ENCODE results near the gene JADE2.
"Not testable (repeated sequence)": the region's sequence is repeated elsewhere in the genome, so short reads cannot be mapped to it uniquely, and the experiment has no call there.

The JADE2 gene

DNA sequence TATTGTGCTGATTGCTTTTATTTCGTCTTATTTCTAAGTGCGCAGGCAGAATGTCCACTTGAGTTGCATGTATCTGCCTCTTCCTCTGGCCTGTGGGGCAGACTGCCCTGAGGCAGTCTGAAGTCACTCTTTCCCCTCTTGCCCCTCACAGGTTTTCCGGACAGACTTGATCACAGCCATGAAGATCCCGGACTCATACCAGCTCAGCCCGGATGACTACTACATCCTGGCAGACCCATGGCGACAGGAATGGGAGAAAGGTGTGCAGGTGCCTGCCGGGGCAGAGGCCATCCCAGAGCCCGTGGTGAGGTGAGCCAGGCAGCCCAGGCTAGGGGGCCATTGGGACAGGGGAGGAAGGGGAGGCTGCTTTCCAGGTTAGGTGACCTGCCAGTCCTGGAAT, 26.4 kb downstream of the JADE2 start:
- no peak for DNase-seq (ENCODE audit: low read depth)

DNA sequence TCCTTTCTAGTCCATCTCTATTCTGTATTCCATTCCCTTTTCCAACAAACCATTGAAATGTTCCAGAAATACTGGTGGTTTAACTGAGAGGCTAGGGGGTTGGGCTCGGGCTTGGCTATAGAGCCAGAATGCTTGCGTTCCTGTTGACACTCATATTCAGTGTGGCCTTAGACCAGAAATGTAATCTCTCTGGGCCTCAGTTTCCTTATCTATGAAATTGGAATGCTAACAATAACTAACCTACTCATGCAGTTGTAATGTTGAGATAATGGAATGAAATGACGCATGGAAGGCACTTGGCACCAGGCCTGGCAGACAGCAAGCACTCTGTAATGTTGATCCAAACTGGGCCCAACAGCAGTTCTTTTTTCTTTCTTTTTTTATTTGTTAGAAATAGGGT, 26.8 kb downstream of the JADE2 start:
- DNase-seq (ENCODE audit: low read depth): no peak

DNA sequence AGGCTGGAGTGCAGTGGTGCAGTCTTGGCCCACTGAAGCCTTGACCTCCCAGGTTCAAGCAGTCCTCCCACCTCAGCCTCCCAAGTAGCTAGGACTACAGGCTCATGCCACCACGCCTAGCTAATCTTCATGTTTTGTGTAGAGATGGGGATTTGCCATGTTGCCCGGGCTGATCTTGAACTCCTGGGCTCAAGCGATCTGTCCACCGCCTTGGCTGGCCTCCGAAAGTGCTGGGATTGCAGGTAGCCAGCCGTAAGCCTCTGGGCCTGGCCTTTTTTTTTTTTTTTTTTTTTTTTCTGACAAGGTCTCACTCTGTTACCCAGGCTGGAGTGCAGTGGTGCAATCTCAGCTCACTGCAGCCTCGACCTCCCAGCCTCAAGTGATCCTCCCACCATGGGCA, 27.2 kb downstream of the JADE2 start:
- DNase-seq (ENCODE audit: low read depth): not testable (repeated sequence)

DNA sequence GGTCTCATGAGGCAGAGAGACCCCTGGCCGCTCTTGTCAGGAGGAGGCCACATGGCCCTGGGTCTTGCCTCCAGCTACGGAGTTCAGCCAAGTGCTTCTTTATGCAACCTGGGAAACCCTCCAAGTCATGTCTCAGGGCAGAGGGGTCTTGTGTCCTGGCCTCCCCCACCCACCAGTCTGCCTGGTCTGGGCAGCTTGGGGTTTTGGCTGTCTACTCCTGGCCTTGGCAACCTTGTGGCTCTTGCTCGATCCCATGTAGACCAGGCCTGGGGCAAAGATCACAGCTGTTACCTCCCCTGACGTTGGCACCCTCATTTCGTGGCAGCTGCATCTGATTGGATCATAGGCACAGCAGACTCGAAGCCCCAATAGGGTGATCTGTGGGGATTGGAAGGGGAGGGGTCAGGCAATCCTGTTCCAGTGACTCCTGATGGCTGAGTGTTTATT, 28.4 kb downstream of the JADE2 start:
- no peak for DNase-seq (ENCODE audit: low read depth)

DNA sequence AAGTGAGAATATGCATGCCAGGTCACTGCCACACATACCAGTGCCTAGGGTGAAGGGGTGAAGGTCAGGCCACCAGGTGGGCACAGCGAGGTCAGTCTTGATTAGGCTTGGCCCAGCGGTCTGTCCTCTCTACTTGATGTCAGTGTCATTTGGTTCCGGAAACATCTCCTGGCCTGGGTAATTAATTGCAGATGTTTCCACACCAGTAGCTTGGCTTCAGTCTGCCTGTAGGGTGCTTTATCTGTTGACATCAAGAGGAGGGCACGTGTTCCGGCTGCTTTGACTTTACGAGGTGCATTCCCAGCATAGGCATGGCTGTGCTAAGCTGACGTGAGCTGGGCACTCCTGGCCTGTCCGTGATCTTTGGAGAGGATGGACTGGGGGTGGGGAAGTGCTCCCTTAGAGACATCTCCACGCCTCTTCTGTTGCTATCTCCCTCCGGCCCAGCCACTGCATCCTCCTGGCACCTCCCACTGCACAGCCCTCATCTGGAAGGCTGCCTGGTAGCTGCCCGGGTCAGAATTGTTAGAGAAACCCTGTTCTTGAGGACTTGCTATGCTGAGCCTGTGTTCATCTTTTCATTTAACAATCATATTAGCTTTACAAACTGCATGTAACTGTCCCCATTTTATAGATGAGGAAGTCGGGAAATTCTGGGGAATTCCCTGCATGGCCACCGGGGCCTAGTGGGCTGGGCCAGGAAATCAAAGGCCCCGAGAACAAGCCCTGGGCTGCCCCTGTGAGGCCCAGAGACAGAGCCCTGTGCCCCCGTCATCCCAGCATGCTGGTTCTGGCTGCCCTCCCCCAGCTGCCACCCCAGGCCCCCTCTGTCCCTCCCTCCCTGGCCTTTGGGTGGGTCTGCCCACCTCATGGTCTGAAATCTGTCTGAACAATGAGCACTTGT, 29.1 kb downstream of the JADE2 start:
- peak; percentile 35 for DNase-seq (ENCODE audit: low read depth)

DNA sequence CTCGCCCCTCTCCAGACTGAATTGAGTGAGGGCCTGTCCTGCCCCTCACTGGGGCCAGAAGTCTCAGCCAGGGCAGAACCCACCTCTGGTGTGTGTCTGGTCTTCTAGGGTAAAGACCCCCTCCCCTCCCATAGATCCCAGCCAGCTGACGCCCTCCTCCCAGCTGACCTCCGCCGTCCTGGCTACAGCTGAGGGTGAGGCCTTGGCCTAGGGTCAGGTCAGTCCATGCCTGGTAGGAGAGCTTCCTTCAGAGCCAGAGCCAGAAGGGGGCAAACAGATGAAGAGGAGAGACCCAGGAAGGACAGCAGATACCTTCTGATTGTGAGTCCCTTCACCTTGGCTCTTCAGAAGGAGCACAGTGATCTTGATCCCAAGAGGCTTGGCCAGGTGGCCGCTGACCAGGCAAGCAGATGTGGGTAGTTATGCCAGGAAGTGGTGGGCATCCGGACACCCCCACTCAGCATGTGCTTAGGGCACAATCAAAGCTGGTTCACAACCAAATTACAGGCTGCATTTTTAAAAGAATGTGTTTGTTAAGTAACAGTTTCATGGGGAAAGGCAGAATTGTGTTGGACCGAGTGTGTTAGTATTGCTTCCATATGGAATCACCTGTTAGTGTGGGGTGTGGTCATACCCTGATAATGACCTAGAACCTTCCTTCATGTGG, 29.9 kb downstream of the JADE2 start:
- DNase-seq (ENCODE audit: low read depth): no peak

DNA sequence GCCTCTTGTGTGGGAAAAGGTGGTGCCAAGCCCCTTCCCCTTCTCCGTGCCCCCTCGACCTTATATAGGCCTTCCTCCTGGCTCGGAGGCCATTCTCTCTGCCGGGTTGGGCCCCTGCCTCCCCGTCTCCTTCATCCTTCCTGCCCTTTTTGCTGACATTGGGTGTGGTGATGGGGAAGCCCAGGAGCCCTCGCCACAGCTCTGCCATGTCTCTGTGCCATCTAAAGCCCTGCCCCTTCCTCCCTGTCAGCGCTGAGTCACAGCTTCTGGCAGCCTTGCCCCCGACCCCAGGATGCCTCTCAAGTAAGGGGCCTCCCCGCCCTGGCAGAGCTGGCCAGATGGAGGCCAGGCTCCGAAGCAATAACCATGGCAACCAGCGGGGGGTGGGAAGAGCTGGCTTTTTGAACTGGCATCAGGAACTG, 30.4 kb downstream of the JADE2 start:
- peak; percentile 77 for DNase-seq (ENCODE audit: low read depth)

DNA sequence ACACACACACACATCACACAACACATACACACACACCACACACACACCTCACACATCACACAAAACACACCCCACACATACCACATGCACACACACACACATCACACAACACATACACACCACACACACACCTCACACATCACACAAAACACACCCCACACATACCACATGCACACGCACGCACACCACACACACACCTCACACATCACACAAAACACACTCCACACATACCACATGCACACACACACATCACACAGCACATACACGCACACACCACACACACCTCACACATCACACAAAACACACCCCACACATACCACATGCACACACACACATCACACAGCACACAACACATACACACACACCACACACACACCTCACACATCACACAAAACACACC, 31.1 kb downstream of the JADE2 start:
- DNase-seq (ENCODE audit: low read depth): not testable (repeated sequence)

DNA sequence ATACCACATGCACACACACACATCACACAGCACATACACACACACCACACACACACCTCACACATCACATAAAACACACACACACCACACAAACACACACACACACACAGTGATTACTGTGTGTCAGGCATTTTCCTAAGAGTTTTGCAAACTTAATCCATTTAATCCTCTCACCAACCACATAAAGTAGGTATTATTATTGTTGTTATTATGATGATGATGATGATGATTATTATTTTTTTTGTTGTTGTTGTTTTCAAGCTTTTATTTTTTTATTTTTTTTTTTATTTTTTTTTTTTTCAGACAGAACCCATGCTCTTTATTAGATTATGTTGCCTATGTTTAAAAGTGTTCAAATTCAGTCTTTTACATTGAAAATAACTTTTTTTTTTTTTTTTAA, 31.5 kb downstream of the JADE2 start:
- DNase-seq (ENCODE audit: low read depth): no peak

DNA sequence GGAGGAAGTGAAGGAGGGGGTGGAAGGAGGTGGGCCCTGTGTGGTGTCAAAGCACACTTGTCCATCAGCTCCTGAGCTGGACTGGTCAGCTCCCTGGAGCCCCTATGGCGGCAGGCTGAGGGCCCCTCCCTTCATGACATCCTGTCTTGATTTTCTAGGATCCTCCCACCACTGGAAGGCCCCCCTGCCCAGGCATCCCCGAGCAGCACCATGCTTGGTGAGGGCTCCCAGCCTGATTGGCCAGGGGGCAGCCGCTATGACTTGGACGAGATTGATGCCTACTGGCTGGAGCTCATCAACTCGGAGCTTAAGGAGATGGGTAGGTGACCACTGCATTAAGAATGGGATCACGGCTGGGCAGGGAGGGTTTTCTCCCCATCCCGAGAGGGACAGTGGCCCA, 34.2 kb downstream of the JADE2 start:
- DNase-seq (ENCODE audit: low read depth): no peak

DNA sequence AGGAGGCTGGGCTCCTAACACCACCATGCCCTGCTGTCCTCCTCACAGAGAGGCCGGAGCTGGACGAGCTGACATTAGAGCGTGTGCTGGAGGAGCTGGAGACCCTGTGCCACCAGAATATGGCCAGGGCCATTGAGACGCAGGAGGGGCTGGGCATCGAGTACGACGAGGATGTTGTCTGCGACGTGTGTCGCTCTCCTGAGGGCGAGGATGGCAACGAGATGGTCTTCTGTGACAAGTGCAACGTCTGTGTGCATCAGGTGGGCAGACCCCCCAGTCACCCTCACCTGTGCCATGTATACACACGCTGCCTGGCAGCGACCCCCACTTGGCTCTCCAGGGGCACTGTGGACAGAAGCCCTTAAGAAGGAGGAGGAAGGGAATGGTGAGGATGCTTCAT, 35.2 kb downstream of the JADE2 start:
- DNase-seq (ENCODE audit: low read depth): no peak

DNA sequence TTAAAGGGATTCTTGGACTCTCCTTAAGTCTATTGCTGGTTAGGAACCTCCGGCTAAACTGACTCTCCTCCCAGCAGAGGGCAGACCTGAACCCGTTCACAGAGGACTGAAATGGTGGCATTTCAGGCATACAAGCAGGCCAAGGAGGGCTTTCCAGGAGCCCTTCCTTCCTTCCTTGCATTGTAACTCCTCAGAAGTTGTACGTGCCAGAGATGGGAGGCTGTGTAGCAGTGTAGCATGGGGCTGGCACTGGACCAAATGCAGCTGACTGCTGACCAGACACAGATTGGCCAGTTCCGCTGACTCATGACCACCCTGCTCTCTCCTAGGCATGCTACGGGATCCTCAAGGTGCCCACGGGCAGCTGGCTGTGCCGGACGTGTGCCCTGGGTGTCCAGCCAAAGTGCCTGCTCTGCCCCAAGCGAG, 36.4 kb downstream of the JADE2 start:
- DNase-seq (ENCODE audit: low read depth): no peak

DNA sequence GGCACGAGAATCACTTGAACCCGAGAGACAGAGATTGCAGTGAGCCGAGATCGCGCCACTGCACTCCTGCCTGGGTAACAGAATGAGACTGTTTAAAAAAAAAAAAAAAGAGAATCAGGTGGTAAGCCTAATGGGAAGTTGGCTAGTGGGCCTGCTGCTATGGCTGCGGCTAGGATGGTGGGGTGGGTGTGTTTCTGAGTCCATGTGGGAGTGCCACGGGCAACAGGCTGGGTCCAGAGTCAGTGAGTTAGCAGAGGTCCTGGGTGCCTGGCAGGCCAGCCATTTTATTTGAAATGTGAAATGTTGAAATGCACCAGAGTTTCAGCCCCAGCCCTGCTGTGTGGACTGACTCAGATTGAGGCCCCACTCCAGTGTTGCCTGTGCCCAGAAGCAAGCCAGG, 37.8 kb downstream of the JADE2 start:
- no peak for DNase-seq (ENCODE audit: low read depth)

DNA sequence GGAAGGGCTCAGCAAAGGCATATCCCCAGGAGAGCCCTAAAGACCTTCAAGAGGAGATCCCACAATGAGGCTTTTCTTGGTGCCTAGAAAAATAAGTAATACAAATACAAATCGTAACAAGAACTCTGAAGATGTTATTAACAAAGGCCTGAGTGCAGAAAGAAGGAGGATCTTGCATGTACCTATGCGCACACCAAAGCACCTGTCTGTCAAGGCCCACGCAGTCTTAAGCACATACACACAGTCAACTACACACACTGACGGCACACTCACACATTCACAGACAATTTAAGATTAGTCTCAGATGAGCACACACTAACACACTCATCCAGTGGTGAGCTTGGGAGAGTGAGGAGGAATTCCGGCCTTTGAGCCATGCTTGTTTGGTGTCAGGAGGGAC, 38.5 kb downstream of the JADE2 start:
- DNase-seq (ENCODE audit: low read depth): no peak

DNA sequence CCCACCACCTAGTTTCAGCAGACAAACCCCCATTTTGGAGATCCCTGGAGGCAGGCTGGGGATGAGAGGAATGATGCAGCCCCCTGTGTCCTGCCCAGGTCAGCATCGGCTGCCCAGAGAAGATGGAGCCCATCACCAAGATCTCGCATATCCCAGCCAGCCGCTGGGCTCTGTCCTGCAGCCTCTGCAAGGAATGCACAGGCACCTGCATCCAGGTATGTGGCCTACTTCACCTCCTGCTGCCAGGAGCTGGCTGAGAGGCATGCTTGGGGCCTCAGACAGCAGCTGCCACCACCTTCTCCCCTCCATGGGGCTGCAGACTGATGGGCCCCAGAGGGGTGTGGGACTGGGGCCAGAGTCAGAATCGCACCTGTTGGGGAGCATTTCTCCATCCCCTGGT, 38.9 kb downstream of the JADE2 start:
- DNase-seq (ENCODE audit: low read depth): no peak

DNA sequence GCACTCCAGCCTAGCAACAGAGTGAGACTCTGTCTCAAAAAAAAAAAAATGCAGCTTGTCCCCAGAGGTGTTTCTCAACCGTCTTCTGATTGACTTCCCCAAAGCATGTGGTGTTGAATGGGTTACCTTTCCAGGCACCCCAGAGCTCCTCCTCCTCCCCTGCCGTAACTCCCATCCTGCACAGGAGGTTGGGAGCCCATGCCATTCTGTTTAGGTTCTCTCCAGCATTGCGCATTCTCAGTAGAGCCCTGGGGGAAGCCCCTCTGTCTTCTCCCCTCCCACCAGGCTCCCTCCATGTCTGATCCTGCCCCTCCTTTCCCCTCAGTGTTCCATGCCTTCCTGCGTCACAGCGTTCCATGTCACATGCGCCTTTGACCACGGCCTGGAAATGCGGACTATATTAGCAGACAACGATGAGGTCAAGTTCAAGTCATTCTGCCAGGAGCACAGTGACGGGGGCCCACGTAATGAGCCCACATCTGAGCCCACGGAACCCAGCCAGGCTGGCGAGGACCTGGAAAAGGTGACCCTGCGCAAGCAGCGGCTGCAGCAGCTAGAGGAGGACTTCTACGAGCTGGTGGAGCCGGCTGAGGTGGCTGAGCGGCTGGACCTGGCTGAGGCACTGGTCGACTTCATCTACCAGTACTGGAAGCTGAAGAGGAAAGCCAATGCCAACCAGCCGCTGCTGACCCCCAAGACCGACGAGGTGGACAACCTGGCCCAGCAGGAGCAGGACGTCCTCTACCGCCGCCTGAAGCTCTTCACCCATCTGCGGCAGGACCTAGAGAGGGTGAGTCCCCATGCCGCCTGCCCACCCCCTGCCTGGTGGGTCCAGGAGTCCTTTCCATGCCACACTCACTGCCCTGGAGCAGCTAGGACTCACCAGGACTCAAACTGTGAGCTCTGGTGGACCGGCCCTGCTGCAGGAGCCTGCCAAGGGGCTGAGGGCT, 40.6 kb downstream of the JADE2 start:
- no peak for DNase-seq (ENCODE audit: low read depth)

DNA sequence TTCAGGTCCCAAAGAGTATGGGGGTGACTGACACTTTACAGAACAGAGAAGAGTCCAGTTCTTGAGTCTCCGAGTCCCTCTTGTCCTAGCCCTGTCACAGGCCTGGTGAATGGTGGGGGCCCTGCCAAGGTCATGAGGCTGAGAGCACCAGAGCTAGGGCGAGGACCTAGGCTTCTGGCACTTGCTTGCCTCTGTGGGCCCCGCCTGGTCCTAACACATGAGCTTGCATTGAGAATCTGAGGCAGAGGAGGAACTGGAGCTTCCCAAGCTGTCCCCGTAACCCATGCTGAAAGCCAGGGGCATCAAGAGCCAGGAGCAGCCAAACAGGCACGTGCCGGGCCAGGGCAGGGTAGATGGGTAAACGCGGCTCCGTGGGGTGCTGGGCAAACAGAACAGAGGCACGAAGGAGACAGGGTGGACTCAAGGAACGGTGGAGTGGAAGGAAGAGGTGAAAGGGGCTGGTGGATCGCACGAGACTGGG, 41.3 kb downstream of the JADE2 start:
- DNase-seq (ENCODE audit: low read depth): no peak

DNA sequence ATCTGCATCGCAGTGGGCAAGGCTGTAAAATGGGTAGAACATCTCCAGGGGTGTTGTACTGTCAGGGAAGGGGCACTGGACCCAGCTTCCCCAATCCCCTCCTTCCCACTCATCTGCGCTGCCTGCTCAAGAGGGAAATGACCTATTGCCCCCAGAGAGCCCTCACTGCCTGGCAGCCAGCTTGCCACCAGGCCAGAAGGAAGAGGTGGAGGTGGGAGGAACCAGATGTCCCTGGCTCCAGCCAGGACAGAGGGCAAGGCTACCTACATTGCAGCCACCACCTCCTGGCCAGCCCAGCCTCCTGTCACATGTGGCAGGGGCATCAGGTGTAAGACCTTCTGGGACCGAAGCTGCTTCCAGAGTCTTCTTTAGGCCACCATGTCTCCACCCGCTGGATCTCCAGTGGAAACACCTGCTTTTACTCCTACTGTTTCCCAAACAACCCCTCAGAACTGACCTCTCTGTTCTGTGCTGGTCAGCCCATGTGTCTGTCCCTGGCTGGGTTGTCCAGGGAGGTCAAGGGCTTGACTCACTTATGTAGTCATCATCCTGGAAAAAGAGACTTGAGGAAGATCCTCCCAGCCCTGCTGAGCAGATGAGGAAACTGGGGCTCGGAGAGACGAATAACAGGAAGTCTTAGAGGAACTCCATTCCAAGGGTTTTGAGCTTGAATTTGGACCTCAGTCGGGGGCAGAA, 42.3 kb downstream of the JADE2 start:
- DNase-seq (ENCODE audit: low read depth): no peak

DNA sequence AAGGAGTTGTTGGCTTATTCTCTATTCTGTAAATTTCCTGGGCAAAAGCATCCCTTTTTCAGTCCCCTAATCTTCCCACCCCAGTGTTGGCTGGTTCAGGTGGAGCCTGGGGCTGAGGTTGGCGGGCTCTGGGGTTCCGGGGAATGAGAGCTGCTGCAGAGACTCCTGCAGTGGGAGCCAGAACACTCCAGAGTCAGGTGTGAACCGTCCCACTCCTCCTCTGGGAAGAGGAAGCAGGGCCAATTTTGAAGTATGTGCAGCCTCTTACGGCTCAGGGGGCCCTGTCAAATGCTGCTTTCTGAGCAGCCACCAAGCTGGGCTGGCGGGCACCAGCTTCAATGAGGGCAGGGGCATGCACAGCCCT, 42.8 kb downstream of the JADE2 start:
- DNase-seq (ENCODE audit: low read depth): no peak

DNA sequence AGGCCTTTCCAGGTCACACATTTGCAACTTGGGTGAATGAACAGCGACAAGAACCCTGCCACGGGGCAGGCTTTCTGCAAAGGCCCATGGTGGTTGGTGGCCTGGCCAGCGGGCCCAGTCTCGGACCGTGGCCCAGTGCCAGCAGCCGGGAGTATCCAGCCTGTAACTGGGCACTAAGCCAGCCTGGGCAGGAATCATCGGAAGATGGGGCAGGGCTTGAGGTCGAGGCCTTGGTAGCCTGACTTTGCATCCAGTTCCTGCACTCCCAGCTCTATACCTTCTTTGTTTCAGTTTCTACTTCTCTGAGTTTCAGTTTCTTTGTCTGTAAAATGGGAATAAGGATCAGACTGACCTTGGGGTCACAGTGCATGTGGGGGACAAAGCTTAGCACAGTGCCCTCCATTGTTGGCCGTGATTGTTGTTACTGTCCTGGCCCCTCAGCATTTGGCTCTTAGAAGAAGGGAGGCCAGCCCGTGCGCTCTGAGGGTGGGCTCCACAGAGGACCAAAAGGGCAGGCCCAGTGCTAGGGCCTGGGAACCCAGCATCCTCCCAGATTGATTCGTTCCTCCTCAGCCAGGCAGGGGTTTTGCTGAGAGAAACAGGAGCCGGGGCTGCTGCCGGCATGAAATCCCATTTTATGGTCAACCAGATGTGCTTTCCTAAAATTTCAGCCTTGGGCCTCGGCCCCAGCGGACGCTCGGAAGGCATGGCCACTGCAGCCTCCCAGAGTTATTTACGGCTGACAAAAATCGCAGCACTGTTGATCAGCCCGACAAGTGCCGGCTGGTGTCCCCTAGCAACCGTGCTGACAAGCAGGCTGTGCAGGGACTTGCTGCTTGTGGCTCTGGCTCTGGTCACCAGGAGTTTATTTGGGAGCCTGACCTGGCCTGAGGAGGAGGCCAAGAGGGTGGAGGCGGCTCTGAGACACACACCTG, 43.6 kb downstream of the JADE2 start:
- no peak for DNase-seq (ENCODE audit: low read depth)
